ENCODE measurements around the gene MYO3B.

The MYO3B gene

GRCh38 chr2:170484552-170484951, 306.6 kb downstream of the MYO3B start:
- no peak for DNase-seq

- no peak for DNase-seq
Measured at GRCh38 chr2:170485254-170486026, 307.5 kb downstream of the MYO3B start.

GRCh38 chr2:170486730-170487129, 308.8 kb downstream of the MYO3B start:
- no peak for DNase-seq

- DNase-seq = no peak
Measured at GRCh38 chr2:170488807-170489206, 310.9 kb downstream of the MYO3B start.

GRCh38 chr2:170492010-170492409, 314.1 kb downstream of the MYO3B start:
- DNase-seq = no peak

- no peak for DNase-seq
Measured at GRCh38 chr2:170493426-170494097, 315.6 kb downstream of the MYO3B start.

GRCh38 chr2:170495896-170496295, 317.9 kb downstream of the MYO3B start:
- no peak for DNase-seq

GRCh38 chr2:170498619-170499018, 320.7 kb downstream of the MYO3B start:
- DNase-seq = no peak

- DNase-seq = no peak
Measured at GRCh38 chr2:170500104-170500503, 322.2 kb downstream of the MYO3B start.

GRCh38 chr2:170500770-170501169, 322.8 kb downstream of the MYO3B start:
- DNase-seq = no peak

GRCh38 chr2:170501421-170502043, 323.6 kb downstream of the MYO3B start:
- no peak for DNase-seq

- no peak for DNase-seq
Measured at GRCh38 chr2:170502361-170503130, 324.6 kb downstream of the MYO3B start.

- DNase-seq = no peak
Measured at GRCh38 chr2:170503563-170503962, 325.6 kb downstream of the MYO3B start.

- DNase-seq = no peak
Measured at GRCh38 chr2:170503971-170504809, 326.2 kb downstream of the MYO3B start.

GRCh38 chr2:170504810-170505145, 326.8 kb downstream of the MYO3B start:
- DNase-seq = no peak

GRCh38 chr2:170505631-170506275, 327.8 kb downstream of the MYO3B start:
- DNase-seq = peak in 1 of 5 experiments; percentile 43

- peak in 1 of 5 experiments; percentile 89 for DNase-seq
Measured at GRCh38 chr2:170509452-170510193, 331.7 kb downstream of the MYO3B start.

- DNase-seq = no peak
Measured at GRCh38 chr2:170512266-170512665, 334.3 kb downstream of the MYO3B start.

GRCh38 chr2:170514140-170514539, 336.2 kb downstream of the MYO3B start:
- DNase-seq = no peak

- no peak for DNase-seq
Measured at GRCh38 chr2:170517538-170517937, 339.6 kb downstream of the MYO3B start.

GRCh38 chr2:170518911-170519310, 341.0 kb downstream of the MYO3B start:
- DNase-seq = no peak

Measured in T-helper 2 cell (primary cell).